Lower leg skin (tissue), 4 donors: ENCODE measurements around the gene KIF26B. TPM values are rescaled to one million over a fixed set of nuclear protein-coding genes. Genes with fewer than 3 reads are reported as not detected.

Source experiments
- DNase-seq, 2 donors: peaks; one replicate each; pipeline ENCODE4 v3.0.0-alpha.2; 2019; ENCODE audit warnings: low spot score in 2 of 2
- H3K4me3 ChIP-seq: fragments of 200-600 bp; sonication (generic); 2 replicates; pipeline ENCODE4 v1.5.1; 2017; ENCODE audit warnings: mild to moderate bottlenecking, low read depth; ENCODE audit not compliant: poor library complexity, severe bottlenecking
- CTCF ChIP-seq, 3 donors: fragments of 450-650 bp; IDR thresholded peaks; one replicate each; pipeline ENCODE4 v1.5.1; 2016; ENCODE audit warnings: antibody characterized with exemption in 3 of 3, mild to moderate bottlenecking in 3 of 3, moderate library complexity in 2 of 3
- POLR2A ChIP-seq, 2 donors: fragments of 450-650 bp; IDR thresholded peaks; one replicate each; pipeline ENCODE4 v1.6.1; 2016 to 2017; ENCODE audit warnings: antibody characterized with exemption in 2 of 2, mild to moderate bottlenecking in 1 of 2, moderate library complexity in 1 of 2
- WGBS, 2 donors: methylation state at CpG; one replicate each; pipeline ENCODE4 v1.1.5; 2018; 5-methylcytosine and 5-hydroxymethylcytosine counted together
- intact Hi-C: fragments of 100-400 bp; cut with DNase I; formaldehyde crosslinking; loops from one replicate; pipeline ENCODE4 v1.15.0; 2023; ENCODE audit warnings: low total_unique reads
- total RNA-seq, 4 donors: library from RNA; depleted of rRNA; stranded (reverse); fragments of >200 nt; gene quantifications; one replicate each; pipeline ENCODE4 v1.1.0, GENCODE V29; 2016

Gene KIF26B
- total RNA-seq, 4 donors from 2014 or later: 3.9 to 6.6 (median 5.7) TPM

GRCh38 chr1:245600658-245601057 is 445.9 kb downstream of the KIF26B start:
- TF ChIP-seq CTCF (IDR thresholded peaks at IDR 0.05) (no peak), POLR2A (IDR thresholded peaks at IDR 0.05) (no peak)
- intact Hi-C loops: no loop called here
- WGBS, 2 donors: 73 to 78% methylated on average over 4 of the region's 4 CpGs
- no peak overlapping the region for H3K4me3 ChIP-seq
- peak in 1 of 2 donors; percentile 23 for DNase-seq

GRCh38 chr1:245603311-245603865 is 448.6 kb downstream of the KIF26B start:
- DNase-seq: peak in 1 of 2 donors; percentile 57
- WGBS, 2 donors: 84 to 91% methylated on average over 6 of the region's 6 CpGs
- TF ChIP-seq CTCF (IDR thresholded peaks at IDR 0.05) (no peak), POLR2A (IDR thresholded peaks at IDR 0.05) (no peak)
- intact Hi-C loops: no loop called here
- H3K4me3 ChIP-seq: no peak overlapping the region

GRCh38 chr1:245604979-245605378 is 450.2 kb downstream of the KIF26B start:
- WGBS, 2 donors: 75 to 82% methylated on average over 9 of the region's 9 CpGs
- TF ChIP-seq CTCF (IDR thresholded peaks at IDR 0.05) (no peak), POLR2A (IDR thresholded peaks at IDR 0.05) (no peak)
- intact Hi-C loops: no loop called here
- no peak overlapping the region for H3K4me3 ChIP-seq
- DNase-seq: peak in 1 of 2 donors; percentile 62

- no peak for TF ChIP-seq CTCF (IDR thresholded peaks at IDR 0.05)
- no peak for TF ChIP-seq POLR2A (IDR thresholded peaks at IDR 0.05)
- 33 to 38% methylated on average over 14 of the region's 14 CpGs for WGBS, 2 donors
- DNase-seq: peak in 1 of 2 donors; percentile 77
- no peak overlapping the region for H3K4me3 ChIP-seq
- intact Hi-C loops: no loop called here
Observed at GRCh38 chr1:245605480-245606156, 450.8 kb downstream of the KIF26B start.

GRCh38 chr1:245606157-245606725 is 451.5 kb downstream of the KIF26B start:
- DNase-seq: peak in 1 of 2 donors; percentile 32
- TF ChIP-seq CTCF (IDR thresholded peaks at IDR 0.05) (no peak), POLR2A (IDR thresholded peaks at IDR 0.05) (no peak)
- intact Hi-C loops: no loop called here
- WGBS, 2 donors: 82 to 84% methylated on average over 16 of the region's 16 CpGs
- no peak overlapping the region for H3K4me3 ChIP-seq
